Epidermal melanocyte (primary cell): ENCODE results near the gene FAM229A.

Source experiments
- DNase-seq: peaks from one replicate; pipeline ENCODE4 v3.0.0; 2011; ENCODE audit warnings: low spot score; ENCODE audit not compliant: insufficient read length

The FAM229A gene

DNA sequence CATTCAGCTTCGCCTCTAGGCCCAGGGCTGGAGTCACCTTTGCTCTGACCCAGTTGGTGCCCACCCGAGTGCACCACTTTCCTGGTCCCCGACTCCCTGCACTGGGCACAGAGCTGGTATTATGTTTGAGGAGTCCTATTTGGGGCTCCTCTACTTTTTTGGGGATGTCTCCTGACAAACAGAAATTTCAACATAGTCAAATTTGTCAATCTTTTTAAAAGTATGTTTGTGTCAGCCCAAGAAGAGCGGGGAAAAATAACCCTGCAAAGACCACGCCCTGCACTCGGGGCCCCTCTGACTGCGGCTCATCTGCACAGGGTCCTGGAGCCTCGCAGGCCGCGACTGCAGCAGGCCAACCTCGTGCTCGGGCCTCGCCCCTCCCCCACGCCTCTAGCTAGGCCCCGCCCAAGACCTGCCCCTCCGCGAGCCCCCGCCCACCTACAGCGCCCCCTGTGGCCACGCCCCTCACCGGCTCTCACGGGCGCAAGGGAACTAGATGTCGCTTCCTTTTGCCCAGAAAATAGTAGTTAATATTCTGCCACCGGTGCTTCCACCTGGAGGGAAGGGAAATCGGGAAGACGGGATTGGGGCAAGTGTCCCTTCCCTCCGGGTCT, 11.4 kb downstream of the FAM229A start:
- no peak for DNase-seq

DNA sequence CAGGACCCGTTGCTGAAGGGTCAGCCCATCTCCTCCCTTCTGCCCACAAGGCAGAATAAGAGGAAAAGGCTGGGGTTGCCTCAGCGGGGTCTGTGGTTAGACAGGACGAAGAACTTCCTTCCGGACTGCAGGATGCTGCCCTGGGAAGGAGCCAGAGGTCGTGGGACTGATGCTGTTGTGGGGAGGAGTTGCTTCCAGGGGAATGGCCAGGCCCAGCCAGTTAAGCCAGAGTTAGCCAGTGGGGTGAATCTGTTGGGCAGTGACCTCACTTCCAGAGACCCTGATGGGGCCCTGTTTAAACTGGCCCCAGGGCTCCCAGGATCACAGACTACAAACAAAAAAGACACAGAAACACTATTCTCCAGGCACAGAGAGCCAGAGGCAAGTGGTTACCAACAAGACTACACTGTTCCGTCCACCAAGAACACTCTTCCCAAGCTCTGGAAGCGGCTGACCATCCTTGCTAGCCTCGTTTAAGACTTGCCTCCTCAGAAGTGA, 13.0 kb downstream of the FAM229A start:
- DNase-seq: peak; percentile 50

DNA sequence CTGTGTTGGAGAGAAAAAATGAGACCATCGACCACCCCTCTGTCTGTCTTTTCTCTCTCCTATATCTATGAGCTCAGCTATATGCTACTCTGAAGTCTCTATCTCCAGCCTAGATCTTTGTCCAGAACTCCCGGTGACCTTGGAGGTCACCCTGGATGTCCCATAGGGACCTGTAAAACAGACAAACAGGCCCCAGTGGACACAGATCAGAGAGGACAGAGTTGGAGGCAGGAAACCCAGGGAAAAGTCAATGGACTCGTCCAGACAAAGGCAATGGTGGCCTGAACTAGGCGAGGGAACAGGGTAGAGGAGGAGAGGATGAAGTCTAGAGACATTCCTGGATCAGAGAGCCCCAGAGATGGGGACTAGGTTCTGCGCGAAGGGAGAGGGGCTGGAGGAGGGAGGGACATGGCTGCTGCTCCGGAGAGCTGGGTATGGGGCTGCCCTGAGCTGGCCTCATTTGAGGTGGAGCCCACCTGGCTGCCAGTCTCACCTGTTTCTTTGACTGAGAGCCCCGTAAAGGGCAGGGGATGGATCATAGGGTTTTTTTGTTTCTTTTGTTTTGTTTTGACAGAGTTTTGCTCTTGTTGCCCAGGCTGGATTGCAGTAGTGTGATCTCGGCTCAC, 15.6 kb downstream of the FAM229A start:
- no peak for DNase-seq

GRCh38 chr1:32345289-32345827, 16.9 kb downstream of the FAM229A start:
- no peak for DNase-seq

DNA sequence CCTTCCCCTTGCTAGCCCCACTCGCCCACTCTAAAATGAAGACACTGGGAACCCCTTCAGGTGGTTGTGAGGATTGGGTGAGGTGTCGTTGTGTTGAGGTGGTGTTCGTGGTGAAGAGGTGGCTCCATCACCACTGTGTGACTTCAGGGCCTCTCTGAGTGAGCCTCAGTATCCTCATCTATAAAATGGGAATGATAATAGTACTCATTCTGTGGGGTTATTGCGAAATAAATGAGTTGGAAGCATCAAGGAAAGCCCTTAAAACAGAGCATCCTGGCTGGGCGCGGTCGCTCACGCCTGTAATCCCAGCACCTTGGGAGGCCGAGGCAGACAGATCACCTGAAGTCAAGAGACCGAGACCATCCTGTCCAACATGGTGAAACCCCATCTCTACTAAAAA, 19.6 kb downstream of the FAM229A start:
- no peak for DNase-seq

GRCh38 chr1:32341971-32342370, 20.3 kb downstream of the FAM229A start:
- no peak for DNase-seq

DNA sequence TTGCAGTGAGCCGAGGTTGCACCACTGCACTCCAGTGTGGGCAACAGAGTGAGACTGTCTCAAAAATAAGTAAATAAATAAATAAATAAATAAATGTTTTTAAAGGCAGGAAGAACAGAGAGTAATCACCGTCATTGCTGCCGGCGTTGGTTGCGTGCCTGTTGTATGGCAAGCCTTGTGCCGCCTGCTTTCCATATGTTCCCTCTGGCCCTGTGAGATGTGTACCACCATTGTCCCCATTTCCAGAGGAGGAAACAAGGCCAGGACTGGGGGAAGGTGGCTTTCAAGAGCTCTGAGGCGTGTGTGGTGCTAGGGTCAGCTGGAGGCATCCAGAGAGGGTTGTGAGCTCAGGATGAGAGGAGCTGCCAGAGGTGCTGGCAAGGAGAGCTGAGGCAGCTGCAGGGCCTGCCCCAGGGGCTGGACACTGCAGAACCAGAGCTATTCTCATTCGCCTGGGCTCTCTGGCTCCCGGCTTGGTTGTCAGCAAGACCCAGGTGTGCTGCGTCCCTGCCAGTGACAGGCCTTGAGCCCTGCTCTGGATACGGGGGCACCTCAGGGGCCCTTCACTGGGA, 21.0 kb downstream of the FAM229A start:
- DNase-seq: no peak

DNA sequence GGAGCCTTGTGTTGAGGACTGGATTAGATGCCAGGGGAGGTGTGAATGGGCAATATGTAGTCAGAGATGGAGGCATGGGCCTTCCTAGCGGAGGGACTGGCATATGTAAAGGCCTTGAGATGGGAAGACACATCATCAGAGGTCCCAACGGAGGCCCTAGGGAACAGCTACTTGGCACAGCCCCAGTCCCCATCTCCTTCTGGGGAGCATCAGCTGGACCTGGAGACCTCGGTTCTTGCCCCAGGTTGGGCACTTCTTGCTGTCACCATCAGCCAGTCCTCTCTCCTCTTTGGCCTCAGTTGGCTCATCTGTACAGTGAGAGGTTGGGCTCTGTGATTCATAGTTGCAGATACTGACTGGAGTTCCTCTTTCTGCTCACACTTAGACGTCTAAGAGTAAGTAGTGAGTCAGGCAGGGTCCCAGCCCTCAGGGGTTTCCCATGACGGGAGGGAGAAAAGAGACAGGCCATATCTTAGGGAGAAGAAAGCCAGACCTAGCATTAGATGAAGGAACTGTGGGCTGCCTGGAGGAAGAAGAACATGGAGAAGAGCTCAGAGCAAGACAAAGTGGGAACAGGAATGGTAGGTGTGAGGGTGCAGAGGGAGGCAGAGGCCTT, 22.8 kb downstream of the FAM229A start:
- no peak for DNase-seq

DNA sequence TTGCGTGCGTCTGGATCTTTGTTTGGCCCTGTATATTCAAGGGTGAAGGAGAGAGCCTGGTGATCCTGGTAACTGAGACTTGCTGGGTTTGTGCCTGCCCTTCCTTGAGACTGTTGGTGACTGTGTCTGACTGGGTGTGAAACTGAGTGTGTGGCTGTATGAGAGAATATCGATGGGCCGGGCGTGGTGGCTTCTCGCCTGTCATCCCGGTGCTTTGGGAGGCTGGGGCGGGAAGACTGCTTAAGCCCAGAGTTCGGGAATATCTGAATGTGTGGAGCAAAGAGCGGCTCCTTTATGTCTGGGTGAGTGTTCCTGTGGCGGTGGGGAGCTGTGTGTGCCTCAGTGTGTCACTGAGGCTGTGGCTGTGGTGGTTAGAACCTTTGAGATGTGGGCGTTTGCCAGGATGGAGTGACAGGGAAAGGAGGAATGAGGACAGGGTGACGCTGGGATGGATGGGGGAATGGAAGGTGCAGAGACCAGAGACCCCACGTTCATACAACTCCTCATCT, 23.6 kb downstream of the FAM229A start:
- DNase-seq: no peak

GRCh38 chr1:32337855-32338636, 24.2 kb downstream of the FAM229A start:
- peak; percentile 59 for DNase-seq

- no peak for DNase-seq
These were observed 25.2 kb downstream of the FAM229A start for GRCh38 chr1:32336963-32337675.

DNA sequence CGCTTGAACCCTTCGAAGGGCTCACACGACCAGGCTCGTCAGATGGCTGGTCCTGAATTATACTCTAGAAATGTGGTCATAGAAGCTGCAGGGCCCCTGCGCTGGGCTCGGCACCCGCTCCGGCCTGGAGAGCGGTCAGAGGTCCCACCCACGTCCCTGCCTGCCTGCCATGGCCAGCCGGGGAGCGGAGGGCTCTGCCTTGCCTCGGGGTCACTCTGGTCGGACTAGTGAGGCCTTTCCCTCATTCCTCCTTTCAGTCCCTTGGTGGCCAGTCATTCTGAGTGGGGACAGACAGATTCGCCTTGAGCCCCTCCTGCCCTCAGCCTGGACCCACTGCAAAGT, 25.7 kb downstream of the FAM229A start:
- DNase-seq: no peak

GRCh38 chr1:32335790-32336590, 26.3 kb downstream of the FAM229A start, which contains the start of gene MARCKSL1:
MARCKSL1 (minus strand) TSS chr1:32336233; CDS start chr1:32336033, 200 bp downstream.
- no peak for DNase-seq

DNA sequence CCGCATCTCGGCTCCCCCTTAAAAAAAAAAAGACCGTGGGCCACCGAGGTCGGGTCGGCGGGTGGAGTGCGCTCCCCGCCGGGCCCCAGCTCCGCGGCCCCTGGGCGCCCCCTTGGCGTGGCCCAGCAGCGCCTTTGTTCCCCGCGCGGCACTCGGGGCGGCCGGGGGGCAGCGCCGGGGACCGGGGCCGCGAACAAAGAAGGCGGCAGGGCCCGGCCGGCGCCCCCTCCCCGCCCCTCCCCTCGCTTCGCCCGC, 26.8 kb downstream of the FAM229A start:
- no peak for DNase-seq

DNA sequence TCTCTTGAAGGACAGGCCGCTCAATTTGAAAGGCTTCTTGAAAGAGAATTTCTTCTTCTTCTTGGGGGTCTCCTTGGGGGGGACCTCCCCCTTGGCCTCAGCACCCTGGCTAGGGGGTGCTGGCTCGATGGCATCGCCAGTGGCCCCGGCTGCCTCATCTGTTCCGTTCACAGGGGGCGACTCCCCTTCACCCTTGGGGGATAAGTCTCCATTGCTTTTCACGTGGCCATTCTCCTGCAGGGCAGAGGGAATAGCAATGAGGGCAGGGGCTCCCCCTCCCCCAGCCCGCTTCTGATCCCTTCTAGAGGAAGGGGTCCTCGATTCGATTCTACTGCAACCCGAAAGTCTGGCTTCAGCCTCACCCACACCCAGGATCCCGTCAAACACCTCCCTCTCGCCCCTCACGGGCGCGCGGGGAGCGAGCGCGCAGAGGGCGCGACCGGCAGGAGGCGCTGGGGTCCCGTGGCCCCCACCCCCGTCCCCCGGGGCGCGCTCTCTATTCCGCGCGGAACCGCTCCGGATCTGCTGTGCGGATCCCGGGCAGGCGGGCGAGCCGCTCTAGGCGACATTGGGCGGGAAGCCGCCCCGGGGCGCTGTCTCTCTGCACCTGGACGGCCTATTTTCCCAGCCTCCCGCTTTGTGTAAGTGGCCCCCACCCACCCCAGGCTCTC, 27.3 kb downstream of the FAM229A start:
- DNase-seq: no peak

- no peak for DNase-seq
These were observed 27.9 kb downstream of the FAM229A start for GRCh38 chr1:32334274-32334861.

DNA sequence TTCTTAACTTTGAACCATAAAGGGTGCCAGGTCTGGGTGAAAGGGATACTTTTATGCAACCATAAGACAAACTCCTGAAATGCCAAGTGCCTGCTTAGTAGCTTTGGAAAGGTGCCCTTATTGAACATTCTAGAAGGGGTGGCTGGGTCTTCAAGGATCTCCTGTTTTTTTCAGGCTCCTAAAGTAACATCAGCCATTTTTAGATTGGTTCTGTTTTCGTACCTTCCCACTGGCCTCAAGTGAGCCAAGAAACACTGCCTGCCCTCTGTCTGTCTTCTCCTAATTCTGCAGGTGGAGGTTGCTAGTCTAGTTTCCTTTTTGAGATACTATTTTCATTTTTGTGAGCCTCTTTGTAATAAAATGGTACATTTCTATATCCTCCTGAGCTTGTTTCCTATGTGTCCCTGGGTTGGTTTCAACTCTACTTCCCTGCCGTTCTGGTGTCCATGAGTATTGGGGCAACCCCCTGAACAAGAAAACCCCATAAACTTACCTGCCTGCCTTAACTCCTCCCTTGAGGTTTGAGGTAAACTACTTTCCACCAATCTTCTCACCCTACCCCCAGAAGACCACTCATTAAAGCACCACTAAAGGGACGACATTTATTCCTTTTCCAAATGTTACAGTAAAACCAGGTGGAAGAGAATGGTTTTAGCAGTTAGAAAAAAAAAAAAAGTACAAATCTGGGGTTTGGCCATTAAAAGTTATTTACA, 28.9 kb downstream of the FAM229A start:
- no peak for DNase-seq

DNA sequence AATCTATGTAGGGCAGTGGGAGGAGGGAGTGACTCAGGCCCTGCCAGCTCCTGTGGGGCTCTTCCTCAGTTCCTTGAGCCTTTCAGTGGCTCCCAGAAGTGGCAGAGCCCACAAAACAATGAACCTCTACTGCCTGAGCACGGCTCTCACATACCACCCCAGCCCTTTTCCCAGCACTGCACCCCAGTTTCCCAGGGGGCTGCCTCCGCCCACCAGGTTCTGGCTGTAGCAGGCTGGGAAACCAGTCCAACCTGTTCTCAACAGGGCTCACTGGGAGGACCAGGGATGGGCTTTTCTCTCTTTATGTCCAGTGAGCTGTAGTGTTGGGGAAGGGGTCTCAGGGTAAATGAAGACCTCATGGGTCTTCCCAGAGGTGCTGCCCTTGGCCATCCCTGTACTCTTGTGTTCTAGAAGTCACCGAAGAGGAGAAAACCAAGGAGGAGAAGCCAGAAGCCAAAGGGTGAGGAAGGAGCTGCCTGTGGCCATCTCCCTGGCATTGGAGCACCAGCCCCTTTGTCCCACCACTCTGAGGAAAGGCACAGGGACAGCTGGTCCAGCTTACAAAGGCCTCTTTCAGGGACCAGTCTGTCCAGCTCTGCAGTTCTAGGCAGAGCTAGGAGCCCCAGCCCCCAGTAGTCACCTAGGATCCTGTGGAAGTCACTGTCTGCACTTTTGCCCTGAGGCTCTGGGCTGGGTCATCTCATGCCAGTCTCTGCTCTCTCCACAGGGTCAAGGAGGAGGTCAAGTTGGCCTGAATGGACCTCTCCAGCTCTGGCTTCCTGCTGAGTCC, 29.8 kb downstream of the FAM229A start:
- no peak for DNase-seq
